T1000 (cell line): ENCODE data around the gene TMEM54.

Experiments used
- DNase-seq: peaks from one replicate; lab custom pipeline; 2025; ENCODE audit warnings: mixed read lengths; lab: John Stamatoyannopoulos, UW

The TMEM54 gene

DNA sequence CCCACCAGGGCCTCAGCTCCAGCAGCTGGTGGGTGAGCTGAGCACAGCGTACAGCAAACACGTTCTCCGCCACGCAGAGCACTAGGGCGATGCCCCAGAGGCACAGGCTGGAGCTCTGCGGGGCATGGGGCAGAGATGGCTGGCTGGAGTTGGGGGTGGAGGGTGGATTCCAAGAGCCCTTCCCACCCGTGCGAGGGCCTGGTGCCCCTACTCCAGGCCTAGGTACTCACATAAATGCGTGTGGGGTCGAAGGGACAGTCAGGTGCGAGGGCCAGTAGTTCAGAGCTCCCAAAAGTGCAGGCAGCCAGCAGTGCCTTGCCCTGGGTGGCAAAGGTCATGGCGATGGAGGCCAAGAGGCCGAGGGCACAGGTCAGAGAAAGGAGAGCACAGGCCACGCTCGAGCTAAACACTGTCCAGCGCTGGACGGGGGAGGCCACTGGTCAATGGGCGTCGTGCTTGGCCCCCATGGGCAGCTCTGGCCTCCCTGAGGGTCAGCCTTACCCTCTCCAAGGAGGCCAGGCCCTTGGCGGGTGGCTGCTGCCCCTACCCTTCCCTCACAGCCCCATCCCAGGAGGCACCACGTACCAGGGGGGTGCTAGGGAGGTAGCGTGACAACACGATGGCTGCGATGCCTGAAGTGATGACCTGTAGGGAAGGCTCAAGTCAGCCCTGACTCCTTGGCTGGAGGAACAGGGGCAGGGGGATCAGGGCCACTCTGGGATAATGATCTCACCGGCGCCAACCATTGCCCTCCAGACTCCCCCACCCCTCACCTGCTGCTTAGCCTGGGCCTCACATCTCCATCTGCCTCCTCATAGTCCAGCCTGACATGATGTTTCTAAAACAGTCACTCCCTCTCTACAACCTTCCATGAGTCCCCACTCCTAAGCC, 5.6 kb downstream of the TMEM54 start:
- no peak for DNase-seq

DNA sequence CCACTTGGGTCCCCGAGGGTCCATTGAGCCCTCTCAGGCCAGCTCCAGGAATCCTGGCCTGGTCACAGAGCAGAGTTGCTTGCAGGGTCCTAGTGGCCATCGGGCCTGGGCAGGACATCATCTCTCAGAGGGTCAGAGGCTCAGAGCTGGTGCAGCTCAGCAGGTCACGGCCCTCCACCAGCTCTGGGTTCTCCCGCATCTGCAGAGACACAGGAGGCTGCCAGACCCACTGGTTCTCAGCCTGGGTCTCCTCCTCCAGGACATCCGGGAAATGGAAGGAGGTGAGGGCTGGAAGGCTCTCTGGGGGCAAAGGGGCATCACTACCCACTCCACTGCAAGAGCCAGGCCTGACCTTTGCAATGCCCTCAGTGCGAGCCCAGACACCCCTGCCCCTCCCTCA, 6.5 kb downstream of the TMEM54 start:
- no peak for DNase-seq

DNA sequence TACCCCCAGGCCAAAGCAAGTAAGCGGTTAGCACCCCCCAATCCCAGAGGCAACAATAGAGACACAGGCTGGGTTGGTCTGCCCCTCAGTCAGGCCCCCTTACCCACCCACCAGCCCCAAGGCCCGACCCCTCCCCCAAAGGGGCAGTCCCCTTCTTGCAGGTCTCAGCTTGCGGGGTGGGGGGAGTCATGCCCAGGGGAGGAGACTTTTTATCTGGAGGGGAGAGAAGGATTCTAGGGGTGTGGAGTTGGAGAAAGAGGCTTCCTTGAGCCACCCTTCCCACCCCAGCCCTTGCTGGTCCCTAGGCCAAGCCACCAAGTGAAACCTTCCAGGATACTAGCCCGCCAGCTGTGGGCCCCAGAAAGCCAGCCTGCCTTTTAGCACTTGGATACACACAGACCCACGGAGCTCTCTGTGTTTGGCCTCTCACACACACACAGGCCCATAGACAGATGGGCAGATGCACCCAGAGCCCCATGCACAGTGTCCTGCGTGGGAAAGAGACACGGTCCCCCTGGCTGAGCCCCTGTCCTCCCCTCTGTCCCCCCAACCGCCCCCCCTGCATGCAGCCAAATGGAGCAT, 7.1 kb downstream of the TMEM54 start:
- no peak for DNase-seq

DNA sequence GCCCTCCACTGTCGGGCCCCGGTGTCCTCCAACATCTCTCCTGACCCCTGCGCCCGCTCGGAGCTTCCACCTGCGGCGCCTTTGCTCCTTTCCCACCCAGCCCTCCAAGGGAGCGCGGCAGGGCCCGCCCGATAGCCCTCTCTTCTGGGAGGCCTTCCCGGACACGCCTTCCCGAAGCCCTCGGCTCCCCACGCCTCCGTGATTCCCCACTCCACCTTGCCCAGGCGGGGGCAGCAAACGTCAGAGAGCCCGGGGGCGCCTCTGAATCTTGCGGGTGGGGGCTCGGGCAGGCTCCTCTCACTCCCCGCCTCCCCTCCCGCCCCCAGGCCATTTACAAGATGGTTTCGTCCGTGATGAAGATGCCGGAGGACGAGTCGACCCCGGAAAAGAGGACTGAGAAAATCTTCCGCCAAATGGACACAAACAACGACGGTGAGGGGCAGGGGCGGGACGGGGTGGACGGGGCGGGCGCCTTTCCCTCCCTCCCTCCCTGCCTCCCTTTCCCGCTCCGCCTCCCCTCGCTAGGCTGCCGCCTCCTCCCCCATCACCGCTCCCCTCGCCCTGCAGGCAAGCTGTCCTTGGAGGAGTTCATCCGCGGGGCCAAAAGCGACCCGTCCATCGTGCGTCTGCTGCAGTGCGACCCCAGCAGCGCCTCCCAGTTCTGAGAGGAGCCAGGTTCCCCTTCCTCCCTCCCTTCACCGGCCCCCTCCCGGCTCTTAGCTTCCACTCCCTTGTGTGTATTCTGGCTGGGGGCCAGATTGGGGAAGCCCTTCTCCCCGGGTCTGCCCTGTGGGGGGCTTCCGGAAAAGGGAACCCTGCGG, 7.8 kb downstream of the TMEM54 start:
- DNase-seq: no peak

DNA sequence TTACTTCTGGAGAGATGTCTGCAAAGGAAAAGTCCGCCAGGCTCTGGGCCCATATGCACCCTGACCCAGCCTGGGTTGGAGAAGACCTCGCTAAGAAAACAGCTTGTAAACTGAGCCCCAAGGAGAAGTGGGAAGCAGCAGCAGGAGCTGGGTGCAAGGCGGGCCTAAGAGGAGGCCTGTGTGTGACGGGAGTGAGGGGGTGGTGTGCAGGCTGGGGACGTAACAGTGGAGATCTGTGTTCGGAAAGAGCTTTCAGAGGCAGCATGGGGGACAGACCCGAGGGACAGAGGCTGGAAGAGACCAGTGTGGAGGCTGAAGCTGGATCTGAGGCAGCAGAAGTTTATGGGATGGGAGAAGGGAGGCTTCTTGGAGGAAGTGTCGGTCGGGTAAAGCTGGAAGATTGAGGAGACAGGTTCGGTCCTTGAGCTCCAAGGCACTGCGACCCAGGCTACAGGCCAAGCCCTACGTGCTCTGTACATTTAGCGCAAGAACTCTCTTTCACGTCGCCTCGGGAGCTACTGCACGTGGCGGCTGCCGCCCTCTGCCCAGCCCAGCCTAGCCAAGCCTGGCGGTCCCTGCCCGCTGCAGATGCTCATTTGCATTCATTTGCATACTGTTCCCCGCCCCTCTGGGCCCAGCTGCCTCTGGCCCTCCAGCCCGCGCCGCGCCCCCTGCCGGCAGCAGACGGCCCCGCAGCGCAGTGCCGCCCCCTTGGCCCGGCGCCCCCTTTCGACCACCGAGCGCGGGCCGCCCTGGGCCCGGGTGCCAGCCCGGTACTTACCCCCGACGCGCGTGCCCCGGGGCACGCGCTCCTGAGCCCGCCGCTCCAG, 8.6 kb downstream of the TMEM54 start:
- DNase-seq: no peak

DNA sequence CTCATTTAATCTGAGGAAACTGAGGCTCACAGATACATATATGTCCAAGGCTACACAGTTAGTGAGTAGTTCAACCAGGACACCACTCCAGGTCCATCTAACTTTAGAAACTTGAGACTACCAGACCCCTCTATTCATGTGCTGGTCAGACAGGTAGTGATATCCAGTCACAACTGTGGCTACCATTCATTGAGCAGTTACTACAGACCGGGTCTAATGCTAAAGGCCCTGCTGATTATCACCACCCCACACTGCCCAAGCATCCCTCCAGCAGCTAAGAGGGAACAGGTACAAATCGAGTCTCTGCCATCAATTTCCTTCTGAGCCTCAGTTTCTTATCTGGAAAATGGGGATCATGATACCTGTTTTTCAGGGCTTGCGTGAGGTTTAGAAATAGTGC, 9.6 kb downstream of the TMEM54 start:
- DNase-seq: no peak

DNA sequence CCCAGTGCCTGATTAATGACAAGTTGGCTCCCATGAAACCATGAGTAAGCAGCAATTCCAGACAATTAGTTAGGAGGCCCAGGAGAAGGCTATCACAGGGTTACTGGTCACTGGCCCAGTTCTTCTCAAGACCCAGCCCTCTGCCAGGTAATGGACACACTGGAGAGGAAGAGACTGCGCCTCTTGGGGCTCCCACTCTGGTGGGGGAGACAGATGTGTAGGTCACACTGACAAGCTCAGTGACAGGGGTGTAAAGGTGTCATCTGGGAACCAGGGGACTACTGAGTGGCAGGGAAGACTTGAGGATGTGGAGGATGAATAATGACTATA, 10.0 kb downstream of the TMEM54 start:
- no peak for DNase-seq

DNA sequence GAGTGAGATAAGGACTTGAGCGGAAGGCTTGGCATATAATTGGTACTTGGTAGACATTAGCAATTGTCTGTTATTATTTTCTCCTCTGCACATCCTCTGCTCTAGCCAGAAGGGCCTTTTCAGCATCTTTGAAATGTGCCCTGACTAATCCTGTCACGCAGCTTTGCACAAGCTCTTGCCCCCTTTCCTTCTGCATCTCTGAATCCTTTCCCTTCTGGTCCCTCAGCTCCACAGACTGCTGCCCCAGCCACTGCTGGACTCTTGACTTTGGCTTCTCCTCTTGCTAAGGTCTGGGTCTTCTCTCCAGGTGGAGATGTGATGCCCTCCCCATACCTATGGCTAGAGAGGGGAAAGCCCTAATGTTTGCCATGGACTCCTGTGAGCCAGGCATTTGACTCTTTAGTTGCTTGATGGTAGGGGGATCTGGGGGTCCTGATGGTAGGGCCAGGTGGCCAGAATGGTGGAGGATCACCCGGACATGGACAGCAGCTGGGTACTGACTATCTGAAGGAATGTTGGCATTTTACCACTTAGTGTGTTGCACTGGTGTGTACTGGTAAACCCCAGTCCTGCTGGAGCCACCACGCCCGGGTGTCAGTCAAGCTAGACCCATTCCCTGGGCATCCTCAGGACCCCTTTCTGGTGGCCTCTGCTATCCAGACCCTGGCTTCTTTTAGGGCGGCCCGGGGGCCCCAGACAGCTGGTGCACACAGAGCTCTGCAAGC, 10.5 kb downstream of the TMEM54 start:
- no peak for DNase-seq

DNA sequence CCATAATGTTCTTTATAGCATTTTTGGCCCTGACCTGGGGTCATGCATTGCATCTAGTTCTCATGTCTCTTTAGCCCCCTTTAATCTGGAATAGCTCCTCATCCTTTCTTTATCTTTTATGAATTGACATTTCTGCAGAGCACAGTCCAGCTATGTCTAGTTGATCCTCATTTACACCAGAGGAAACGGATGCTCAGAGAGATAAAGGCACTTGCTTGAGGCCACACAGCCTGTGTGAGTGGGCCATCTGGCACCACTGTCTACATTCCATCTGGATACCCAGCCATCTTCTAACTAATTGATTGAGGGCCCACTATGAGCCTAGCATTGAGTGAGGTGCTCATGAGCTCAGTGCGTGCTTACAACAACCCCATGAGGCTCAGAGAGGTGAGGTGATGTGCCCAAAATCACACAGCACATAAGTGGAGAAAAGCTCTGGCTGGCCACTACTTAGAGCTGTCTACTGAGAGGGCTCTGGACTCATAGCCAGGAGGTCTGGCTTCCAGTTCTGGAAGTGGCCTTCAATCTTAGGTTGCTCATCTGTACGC, 11.4 kb downstream of the TMEM54 start:
- no peak for DNase-seq

DNA sequence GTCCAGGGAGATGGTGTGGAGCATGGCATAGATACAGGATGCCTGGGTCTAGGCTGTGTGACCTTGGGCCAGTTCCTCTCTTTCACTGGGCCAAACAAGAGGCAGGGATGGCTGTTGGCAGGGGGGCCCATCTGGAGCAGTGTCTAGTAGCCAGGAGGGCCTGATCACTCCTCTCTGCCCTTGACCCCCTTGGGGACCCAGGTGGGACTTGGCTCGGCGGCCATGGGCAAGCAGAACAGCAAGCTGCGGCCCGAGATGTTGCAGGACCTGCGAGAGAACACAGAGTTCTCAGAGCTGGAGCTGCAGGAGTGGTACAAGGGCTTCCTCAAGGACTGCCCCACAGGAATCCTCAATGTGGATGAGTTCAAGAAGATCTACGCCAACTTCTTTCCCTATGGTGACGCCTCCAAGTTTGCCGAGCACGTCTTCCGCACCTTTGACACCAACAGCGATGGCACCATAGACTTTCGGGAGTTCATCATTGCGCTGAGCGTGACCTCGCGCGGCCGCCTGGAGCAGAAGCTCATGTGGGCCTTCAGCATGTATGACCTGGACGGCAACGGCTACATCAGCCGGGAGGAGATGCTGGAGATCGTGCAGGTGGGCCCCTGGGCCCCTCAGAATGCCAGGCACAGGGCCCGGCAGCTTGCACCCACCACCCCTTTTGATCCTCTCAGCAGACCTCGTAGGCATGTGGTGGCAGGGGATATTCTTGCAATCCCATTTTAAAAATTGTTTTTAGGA, 12.3 kb downstream of the TMEM54 start:
- no peak for DNase-seq

DNA sequence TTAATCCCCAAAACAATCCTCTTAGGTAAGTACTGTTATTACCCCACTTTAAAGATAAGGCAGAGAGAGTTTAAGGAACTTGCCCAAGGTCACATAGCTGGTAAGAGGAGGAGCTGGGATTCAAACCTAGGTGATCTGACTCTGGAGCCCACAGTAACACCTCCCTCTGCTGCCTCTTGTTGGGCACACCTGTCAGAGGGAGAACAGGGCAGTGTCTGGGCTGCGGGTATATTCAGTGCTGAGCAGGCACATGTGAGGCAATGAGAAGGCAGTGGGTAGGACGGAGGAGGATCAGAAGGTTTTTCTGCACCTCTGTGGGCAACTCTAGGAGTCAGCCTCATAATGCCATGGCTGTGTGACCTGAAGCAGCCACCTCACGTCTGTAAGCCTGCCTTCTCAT, 13.1 kb downstream of the TMEM54 start:
- DNase-seq: no peak

DNA sequence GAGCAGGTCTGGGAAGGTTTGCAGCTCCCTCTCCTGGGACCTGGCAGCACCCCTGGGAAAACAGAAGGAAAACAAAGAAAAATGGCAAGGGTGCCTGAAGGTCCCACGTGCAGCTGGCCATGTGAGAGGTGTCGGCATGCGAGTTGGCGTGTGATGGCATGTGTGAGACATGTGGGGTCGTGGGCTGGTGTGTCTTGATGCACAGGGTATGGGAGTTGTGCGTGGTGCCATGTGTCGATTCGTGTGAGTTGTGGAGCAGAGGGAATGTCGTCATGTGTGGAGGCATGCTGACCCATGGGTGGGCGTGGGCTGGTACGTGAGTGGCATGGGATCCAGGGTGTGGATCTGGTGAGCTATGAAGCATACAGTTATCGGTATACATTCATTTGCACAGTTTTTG, 13.6 kb downstream of the TMEM54 start:
- no peak for DNase-seq

DNA sequence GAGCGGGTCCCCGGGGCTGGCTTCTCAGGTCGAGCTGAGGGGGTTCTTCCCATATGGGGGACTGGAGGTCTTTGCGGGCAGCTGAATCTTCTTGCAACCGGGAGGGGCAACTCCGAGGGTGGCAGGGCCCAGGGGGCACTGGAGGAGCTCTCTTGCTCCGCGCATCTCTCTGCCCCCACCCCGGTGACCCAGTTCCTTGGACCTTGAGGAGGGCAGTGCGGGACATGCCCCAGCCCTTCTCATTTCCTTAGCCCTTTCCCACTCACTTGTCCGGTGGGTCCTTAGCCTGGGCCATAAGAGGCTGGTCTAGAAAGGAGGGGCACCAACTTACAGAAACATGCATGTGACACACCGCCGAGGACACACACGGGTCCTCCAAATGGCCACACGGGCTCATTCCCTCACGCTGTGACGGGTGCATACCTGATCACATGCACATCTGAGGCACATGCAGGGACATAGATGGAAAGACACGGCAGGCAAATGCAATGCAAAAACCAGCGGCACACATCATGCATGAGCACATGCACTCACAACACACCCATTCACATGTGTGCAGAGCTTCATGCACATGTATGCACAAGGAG, 14.3 kb downstream of the TMEM54 start:
- DNase-seq: no peak

DNA sequence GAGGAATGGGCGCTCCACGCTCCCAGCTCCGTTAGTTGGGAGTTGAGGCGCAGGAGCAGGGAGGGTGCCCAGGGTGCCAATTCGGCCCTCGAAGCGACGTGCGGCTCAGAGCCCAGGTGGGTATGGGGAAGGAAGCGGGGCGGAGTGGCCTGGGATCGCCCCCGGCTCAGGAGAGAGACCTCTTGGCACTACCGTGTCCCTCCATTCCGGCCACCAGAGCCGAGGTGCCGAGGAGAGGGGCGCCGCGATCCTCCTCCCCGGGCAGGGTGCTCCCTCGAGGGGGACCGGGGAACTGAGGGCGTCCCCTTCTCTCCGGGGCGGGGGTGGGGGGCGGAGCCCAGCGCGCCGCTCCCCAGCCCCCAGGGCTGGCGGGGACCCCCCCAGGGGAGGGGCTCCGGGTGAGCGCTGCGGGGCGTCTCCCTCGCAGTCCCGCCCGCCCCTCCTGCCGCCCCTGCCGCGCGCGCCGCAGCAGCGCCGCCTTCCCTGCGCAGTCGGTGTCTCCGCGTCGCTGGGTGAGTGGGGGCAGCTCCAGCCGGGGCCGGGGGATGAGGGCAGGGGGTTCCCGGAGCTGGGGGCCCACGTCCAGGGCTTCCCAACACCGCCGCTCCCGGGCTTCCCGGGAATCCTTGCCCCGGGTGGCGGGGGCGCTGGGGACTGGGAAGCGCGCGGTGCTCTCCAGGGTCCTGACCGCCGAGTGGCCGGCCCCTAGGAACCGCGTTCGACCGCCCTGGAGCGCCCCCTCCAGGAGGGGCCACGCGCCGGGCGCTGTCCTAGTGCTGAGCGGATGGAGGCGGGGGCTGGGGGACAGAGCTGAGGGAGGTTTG, 15.0 kb downstream of the TMEM54 start, which contains the start of gene HPCA:
Gene HPCA, plus strand, starts transcription at position 488 of the 824 bp plus-strand sequence. CDS start 2,408 bp downstream, outside the sequence.
- no peak for DNase-seq

DNA sequence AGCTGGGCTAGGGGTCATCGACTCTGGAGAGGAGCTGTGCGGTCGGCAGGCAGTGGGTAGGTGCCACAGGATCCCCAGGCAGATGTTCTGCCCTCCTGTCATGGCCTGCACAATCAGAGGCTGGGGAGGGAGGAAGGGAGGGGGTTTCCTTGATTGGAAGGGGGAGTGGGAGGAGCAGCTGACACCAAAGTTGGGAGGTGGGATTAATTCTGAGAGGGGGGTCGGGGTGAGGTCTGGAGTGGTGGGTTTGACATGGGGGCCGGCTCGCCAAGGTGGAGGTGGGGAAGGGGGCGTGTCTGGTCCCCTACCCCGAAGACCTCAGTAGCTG, 15.5 kb downstream of the TMEM54 start:
- no peak for DNase-seq

DNA sequence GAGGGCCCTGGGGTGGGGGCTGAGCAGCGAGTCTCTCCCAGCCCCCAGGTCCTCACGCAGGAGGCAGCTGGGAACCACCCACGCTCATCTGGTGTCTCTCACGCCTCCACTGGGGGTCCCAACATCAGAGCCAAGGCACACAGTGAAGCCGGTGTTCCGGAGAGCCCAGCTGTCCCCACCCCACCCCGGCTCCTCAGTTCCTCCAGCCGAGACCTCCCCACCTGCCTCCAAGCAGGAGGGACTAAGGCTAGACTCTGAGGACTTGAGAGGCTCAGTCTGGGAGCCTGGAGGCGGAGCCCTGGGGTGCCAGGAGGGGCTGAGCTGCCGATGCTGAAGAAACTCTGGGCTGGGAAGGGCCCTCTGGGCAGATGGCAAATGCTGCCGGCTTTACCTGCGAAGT, 16.5 kb downstream of the TMEM54 start:
- no peak for DNase-seq

DNA sequence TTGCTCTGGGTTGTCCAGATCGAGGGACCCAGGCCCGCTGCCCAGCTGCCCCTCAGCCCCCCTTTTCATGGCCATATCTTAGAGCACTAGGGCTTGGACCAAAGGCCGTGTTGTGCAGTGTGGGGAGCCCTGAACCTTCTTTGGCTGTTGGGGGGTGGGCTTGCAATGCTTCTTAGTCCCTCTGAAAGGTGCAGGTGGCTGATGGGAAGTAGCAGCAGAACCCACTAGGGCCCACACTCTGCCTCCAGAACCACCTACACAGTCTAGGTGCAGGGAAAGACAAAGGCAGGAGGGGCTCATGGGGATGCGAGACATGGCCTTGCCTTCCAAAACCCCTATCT, 17.2 kb downstream of the TMEM54 start:
- no peak for DNase-seq

DNA sequence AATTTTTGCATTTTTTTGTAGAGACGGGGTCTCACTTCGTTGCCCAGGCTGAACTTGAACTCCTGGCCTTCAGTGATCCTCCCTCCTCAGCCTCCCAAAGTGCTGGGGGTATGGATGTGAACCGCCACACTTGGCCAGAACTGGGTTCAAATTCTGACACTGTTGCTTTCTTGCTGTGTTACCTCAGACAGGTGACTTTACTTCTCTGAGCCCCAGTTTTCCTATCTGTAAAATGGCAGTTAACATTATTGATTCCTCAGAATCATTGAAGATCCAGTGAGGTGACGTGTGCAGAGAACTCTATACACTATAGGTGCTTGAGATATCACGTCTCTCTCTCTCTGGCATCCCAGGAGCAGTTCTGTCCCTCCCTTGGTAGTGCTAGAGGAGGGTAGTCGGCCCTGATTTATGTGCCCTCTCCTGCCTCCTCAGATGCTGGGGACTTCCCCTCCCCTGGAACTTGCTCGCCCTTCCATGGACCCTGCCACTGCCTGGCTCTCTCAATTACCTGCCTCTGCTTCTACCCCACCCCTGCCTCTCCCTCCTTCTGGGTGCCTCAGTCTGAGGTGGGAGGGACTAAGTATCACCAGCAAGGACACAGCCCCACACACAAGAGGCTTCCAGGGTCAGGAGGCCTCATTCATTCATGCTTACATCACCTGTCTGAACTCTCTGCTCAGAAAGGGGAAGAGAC, 17.7 kb downstream of the TMEM54 start:
- no peak for DNase-seq
